ENCODE data around the gene ANKFN1. TPM values are rescaled to one million over a fixed set of nuclear protein-coding genes. Genes with fewer than 3 reads are reported as not detected.

ANKFN1 gene
- total RNA-seq, 2 donors from 2014 or later, result 0.52 to 0.58 TPM

DNA sequence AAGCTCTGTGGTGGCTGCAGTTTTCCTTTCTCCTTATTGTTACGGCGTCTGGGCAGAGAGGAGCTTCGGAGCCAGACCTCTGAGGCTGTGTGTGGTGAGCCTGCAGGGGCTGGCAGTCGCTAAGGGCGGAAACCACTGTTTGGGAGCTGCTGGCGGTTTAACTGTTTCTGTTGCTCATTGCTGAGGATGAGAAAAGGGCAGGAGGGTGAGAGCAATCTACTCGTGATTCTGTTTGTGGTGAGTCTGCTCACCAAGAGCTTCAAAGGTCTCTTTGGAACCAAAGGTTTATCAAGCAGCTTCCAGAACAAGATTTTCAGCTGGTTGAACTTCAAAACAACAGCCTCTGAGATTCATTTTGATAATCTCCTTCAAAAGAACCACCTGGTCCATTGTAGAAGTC lies 143.9 kb downstream of the ANKFN1 start:
- Histone ChIP-seq H3K4me3 (no peak overlapping the region), H3K27me3 (no peaks in the 10 kb centered on the region), H3K9ac (ENCODE audit: low read depth in 2 of 2, low read length in 2 of 2) (no peak overlapping the region), H3K9me3 (no peaks in the 10 kb centered on the region), H3K36me3 (no peaks in the 10 kb centered on the region), H3K27ac (no peak overlapping the region), H3K4me1 (no peaks in the 10 kb centered on the region)
- TF ChIP-seq, protein P1, sequence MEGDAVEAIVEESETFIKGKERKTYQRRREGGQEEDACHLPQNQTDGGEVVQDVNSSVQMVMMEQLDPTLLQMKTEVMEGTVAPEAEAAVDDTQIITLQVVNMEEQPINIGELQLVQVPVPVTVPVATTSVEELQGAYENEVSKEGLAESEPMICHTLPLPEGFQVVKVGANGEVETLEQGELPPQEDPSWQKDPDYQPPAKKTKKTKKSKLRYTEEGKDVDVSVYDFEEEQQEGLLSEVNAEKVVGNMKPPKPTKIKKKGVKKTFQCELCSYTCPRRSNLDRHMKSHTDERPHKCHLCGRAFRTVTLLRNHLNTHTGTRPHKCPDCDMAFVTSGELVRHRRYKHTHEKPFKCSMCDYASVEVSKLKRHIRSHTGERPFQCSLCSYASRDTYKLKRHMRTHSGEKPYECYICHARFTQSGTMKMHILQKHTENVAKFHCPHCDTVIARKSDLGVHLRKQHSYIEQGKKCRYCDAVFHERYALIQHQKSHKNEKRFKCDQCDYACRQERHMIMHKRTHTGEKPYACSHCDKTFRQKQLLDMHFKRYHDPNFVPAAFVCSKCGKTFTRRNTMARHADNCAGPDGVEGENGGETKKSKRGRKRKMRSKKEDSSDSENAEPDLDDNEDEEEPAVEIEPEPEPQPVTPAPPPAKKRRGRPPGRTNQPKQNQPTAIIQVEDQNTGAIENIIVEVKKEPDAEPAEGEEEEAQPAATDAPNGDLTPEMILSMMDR (IDR thresholded peaks at IDR 0.05), result no peak
- DNase-seq, result no peak
- intact Hi-C loops (cut with DNase I), result no loop called here

DNA sequence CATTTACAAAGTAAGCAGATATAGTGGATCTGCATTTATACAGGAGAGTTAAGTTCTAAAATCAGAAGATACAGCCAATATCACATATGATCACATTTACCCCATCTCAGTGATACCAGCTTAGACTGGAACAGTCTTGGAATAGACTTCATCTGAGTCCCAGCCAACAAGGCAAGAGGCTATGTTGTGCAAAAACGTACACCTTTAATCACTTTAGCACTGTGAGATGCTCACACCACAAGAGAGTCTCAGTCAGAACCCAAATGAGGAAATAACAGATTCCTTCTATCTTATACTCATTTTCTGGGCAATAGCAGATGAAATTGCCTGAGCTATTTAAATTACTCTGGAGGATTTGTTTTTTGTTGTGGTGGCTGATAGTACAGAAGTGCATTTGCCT lies 145.6 kb downstream of the ANKFN1 start:
- H3K4me1 ChIP-seq, result no peaks in the 10 kb centered on the region
- H3K9ac ChIP-seq (ENCODE audit: low read depth in 2 of 2, low read length in 2 of 2), result no peak overlapping the region
- H3K36me3 ChIP-seq, result no peaks in the 10 kb centered on the region
- no peak overlapping the region for H3K4me3 ChIP-seq
- intact Hi-C loops (cut with DNase I), result no loop called here
- DNase-seq, result no peak
- no peaks in the 10 kb centered on the region for H3K9me3 ChIP-seq
- no peak overlapping the region for H3K27ac ChIP-seq
- H3K27me3 ChIP-seq, result no peaks in the 10 kb centered on the region
- TF ChIP-seq, protein P1 (IDR thresholded peaks at IDR 0.05), result no peak

DNA sequence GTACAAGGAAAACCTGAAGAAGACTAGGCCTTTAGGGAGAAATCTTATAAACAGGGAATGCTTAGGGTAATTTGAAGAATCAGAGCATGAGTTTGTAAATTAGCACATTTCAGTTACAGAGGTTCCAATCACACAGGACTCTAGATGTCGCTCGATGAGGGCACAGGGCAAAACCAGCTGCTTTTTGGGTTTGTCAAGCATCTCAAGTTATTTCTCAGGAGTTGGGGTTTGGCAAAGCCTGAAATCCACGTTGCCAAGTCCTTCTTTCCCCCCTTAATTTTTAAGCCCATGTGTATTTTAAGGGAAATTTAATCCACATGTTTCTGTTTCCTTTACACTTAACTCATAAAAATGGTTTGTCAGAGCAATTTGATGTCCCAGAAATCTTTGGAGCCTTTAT lies 146.9 kb downstream of the ANKFN1 start:
- no peaks in the 10 kb centered on the region for H3K4me1 ChIP-seq
- TF ChIP-seq, protein P1 (IDR thresholded peaks at IDR 0.05), result no peak

DNA sequence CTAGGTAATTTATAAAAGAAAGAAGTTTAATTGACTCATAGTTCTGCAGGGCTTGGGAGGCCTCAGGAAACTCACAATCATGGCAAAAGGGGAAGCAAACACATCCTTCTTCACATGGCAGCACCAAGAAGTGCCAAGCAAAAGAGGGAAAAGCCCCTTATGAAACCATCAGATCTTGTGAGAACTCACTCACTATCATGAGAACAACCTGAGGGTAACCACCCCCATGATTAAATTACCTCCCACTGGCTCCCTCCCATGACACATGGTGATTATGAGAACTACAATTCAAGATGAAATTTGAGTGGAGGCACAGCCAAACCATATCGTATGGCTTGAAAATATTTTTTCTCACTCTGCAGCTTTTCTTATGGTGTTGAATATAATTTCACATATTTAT lies 151.7 kb downstream of the ANKFN1 start:
- Histone ChIP-seq H3K27ac (no peak overlapping the region), H3K36me3 (no peaks in the 10 kb centered on the region), H3K9ac (ENCODE audit: low read depth in 2 of 2, low read length in 2 of 2) (no peak overlapping the region), H3K27me3 (no peaks in the 10 kb centered on the region), H3K9me3 (no peaks in the 10 kb centered on the region), H3K4me3 (no peak overlapping the region), H3K4me1 (no peaks in the 10 kb centered on the region)
- TF ChIP-seq, protein P1 (IDR thresholded peaks at IDR 0.05), result no peak
- intact Hi-C loops (cut with DNase I), result no loop called here
- no peak for DNase-seq

More for the DNA sequence above, 146.9 kb downstream of the ANKFN1 start:
- no peak overlapping the region for H3K27ac ChIP-seq
- no peaks in the 10 kb centered on the region for H3K9me3 ChIP-seq
- H3K4me3 ChIP-seq, result no peak overlapping the region
- no peaks in the 10 kb centered on the region for H3K36me3 ChIP-seq
- H3K27me3 ChIP-seq, result no peaks in the 10 kb centered on the region
- H3K9ac ChIP-seq (ENCODE audit: low read depth in 2 of 2, low read length in 2 of 2), result no peak overlapping the region
- intact Hi-C loops (cut with DNase I), result no loop called here
- no peak for DNase-seq

DNA sequence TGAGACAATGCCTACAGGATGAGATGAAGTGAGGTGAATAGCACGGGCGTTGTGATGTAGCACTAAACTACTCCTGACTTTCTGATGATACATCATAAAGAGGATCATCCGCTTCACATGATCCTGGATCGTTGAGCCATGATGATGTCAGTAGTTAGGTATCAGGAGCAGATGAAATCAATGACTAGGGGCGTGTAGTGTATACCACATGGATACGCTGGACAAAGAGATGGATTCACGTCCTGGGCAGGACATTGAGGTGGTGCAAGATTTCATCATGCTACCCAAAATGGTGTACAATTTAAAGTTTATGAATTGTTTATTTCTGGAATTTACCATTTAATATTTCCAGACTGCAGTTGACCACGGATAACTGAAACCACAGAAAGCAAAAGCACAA lies 156.6 kb downstream of the ANKFN1 start:
- H3K9ac ChIP-seq (ENCODE audit: low read depth in 2 of 2, low read length in 2 of 2), result no peak overlapping the region
- intact Hi-C loops (cut with DNase I), result loop anchor here (10.0 kb wide), 1 partner anchor 185 kb away; no protein-coding TSS in a partner anchor
- H3K4me3 ChIP-seq, result no peak overlapping the region
- H3K4me1 ChIP-seq, result no peaks in the 10 kb centered on the region
- H3K36me3 ChIP-seq, result no peaks in the 10 kb centered on the region
- no peaks in the 10 kb centered on the region for H3K9me3 ChIP-seq
- TF ChIP-seq, protein P1 (IDR thresholded peaks at IDR 0.05), result no peak
- no peaks in the 10 kb centered on the region for H3K27me3 ChIP-seq
- H3K27ac ChIP-seq, result no peak overlapping the region
- no peak for DNase-seq
